ENCODE results near the gene SHTN1.
A peak's percentile ranks its signal among the peaks of the same experiment; 100 is the strongest.

SHTN1 gene, protein sequence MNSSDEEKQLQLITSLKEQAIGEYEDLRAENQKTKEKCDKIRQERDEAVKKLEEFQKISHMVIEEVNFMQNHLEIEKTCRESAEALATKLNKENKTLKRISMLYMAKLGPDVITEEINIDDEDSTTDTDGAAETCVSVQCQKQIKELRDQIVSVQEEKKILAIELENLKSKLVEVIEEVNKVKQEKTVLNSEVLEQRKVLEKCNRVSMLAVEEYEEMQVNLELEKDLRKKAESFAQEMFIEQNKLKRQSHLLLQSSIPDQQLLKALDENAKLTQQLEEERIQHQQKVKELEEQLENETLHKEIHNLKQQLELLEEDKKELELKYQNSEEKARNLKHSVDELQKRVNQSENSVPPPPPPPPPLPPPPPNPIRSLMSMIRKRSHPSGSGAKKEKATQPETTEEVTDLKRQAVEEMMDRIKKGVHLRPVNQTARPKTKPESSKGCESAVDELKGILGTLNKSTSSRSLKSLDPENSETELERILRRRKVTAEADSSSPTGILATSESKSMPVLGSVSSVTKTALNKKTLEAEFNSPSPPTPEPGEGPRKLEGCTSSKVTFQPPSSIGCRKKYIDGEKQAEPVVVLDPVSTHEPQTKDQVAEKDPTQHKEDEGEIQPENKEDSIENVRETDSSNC

GRCh38 chr10:117005026-117005526 is at the start of gene SHTN1:
SHTN1 (minus strand) TSS chr10:117005187; CDS start chr10:117005079, 108 bp downstream.
- Mint-ChIP-seq H3K27ac (no peak within 1 kb of the TSS), H3K4me1 (peaks cover 5% of the 10 kb centered on the region), H3K36me3 (no peaks in the 10 kb centered on the region), H3K4me3 (peak within 1 kb of the TSS; percentile 54), H3K27me3 (peaks cover 33% of the 10 kb centered on the region), H3K9me3 (no peaks in the 10 kb centered on the region)

DNA sequence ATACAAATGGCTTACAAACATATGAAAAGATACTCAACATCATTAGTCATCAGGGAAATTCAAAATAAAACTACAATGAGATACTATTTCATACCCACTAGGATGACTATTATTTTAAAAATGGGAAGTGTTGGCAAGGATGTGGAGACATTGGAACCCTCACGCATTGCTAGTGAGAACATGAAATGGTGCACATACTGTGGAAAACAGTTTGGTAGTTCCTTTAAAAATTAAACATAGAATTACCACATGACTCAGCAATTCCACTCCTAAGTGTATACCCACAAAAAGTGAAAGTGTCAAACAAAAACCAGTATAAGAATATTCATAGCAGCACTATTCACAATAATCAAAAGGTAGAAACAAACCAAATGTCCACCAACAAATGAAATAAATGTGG is 48.5 kb upstream of the SHTN1 start:
- Mint-ChIP-seq H3K27ac (no peak overlapping the region), H3K36me3 (no peaks in the 10 kb centered on the region), H3K9me3 (peaks cover 26% of the 10 kb centered on the region), H3K4me1 (no peaks in the 10 kb centered on the region), H3K27me3 (peaks cover 6% of the 10 kb centered on the region), H3K4me3 (no peak overlapping the region)

GRCh38 chr10:117047947-117048346 is 43.0 kb upstream of the SHTN1 start:
- no peak overlapping the region for H3K27ac Mint-ChIP-seq
- H3K4me1 Mint-ChIP-seq = no peaks in the 10 kb centered on the region
- H3K27me3 Mint-ChIP-seq = no peaks in the 10 kb centered on the region

GRCh38 chr10:117016266-117016665 is 11.3 kb upstream of the SHTN1 start:
- no peak overlapping the region for H3K27ac Mint-ChIP-seq
- H3K4me3 Mint-ChIP-seq = no peak overlapping the region
- no peaks in the 10 kb centered on the region for H3K9me3 Mint-ChIP-seq
- H3K4me1 Mint-ChIP-seq = no peaks in the 10 kb centered on the region
- no peaks in the 10 kb centered on the region for H3K36me3 Mint-ChIP-seq
- H3K27me3 Mint-ChIP-seq = peaks cover 5% of the 10 kb centered on the region

More at GRCh38 chr10:117047947-117048346, 43.0 kb upstream of the SHTN1 start:
- Mint-ChIP-seq H3K9me3 (peaks cover 36% of the 10 kb centered on the region), H3K36me3 (no peaks in the 10 kb centered on the region), H3K4me3 (no peak overlapping the region)

DNA sequence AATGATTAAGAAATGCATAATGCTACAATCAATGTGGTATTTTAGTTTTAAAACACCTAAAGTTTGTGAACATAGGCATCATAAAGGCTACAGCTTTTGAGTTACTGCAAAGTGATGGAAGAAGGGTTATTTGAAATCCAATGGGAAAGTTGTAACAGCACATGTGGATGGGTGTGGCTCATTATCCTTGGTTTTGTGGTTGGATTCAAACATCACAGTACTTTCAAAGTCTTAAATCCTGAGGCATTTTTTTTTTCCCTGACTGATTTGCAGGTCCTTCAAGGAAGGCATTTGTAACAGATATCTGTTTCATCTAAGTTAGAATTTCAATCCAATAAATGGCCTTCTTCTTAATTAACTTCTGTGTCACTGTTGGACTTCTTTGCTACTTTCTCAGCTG is 9.8 kb upstream of the SHTN1 start:
- H3K27me3 Mint-ChIP-seq = peaks cover 3% of the 10 kb centered on the region
- no peaks in the 10 kb centered on the region for H3K9me3 Mint-ChIP-seq

DNA sequence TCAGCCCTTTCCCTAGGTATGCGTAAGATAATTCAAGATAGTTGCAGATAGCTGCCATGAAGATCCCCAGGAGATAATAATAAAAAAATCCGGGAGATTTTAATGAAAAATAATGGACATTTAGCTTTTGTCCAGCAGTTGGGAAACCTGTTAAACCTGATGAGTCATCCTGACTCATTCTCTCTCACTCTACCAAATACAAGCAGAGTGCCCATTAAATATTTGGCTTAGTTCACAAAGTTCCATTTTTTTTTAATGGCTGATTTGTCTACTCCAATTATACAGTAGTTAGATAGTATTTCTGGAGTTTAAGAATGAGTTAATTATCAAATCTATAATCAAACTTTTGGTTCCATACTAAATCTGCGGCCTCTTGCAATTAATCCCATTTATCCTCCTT is 2.1 kb upstream of the SHTN1 start:
- Mint-ChIP-seq H3K9me3 (no peaks in the 10 kb centered on the region), H3K4me1 (peaks cover 5% of the 10 kb centered on the region), H3K27ac (no peak overlapping the region), H3K4me3 (no peak overlapping the region), H3K27me3 (peaks cover 26% of the 10 kb centered on the region), H3K36me3 (no peaks in the 10 kb centered on the region)

More for the DNA sequence above, 9.8 kb upstream of the SHTN1 start:
- Mint-ChIP-seq H3K4me1 (no peaks in the 10 kb centered on the region), H3K36me3 (no peaks in the 10 kb centered on the region), H3K4me3 (no peak overlapping the region), H3K27ac (no peak overlapping the region)

DNA sequence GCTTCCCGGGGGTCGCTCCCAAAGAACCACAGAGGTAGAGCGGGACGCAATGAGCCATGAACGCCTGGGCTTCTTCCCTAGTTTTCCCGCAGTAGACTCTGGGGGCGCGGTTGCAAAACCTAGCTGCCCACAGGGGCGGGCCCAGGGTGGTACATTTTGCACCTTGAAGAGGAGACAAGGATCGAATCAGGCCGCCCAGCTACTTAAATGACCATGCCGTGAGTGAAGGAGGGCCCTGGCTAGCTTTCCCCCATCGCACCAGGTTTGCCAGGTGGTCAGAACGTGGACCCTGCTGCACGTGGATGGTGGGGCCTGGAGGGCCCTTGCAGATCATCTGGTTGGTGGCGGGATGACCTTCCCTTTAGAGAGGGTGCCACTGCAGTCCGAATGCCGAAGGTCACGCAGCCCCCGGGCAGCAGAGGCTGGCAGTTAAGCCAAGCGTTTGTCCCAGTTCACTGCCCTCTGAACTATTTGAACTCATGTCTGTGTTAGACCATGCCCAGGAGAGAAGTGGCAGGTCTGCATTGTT is 604 bp upstream of the SHTN1 start:
- Mint-ChIP-seq H3K9me3 (no peaks in the 10 kb centered on the region), H3K4me3 (peak overlapping the region; percentile 13), H3K4me1 (peaks cover 5% of the 10 kb centered on the region), H3K27me3 (peaks cover 30% of the 10 kb centered on the region), H3K36me3 (no peaks in the 10 kb centered on the region), H3K27ac (no peak overlapping the region)

DNA sequence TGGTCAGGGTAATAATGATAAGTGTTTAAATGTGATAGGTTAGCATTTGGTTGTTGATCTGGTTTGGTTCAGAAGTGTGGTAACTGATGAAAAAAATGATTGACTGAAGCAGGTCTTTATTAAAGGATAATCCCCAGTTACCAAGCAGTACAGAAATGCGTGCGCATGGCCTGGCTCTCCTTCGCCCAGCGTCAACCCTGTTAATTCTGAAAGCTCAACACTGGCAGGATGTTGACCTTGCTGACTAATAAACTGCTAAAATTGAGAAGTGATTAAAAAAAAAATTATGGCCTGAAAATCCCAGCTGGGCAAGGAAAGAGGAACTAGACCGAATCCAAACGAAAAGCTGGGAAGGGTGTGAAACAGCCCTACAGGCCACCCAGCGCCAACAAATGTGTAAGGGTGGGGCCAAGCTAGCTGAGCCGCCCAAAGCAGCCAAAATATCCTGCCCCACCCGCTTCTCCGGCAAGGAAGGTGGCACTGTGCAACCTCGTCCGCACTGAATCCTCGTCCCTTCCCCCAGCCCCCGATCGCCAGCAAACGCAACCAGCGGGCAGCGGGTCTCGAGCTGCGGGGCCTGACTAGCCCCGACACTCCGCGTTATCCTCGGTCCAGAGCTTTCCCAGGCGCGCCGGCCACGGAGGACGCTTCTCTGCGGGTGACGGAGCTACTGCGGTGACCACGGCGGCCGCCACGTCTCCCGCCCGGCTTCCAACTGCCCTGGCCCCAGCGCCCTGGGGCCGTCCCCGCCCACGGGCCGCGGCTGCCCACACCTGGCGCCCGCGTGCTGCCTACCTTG is 561 bp downstream of the SHTN1 start:
- H3K4me1 Mint-ChIP-seq = peaks cover 5% of the 10 kb centered on the region
- H3K36me3 Mint-ChIP-seq = no peaks in the 10 kb centered on the region
- peaks cover 34% of the 10 kb centered on the region for H3K27me3 Mint-ChIP-seq
- peak overlapping the region; percentile 54 for H3K4me3 Mint-ChIP-seq
- no peak overlapping the region for H3K27ac Mint-ChIP-seq
- no peaks in the 10 kb centered on the region for H3K9me3 Mint-ChIP-seq

GRCh38 chr10:117003336-117003735 is 1.7 kb downstream of the SHTN1 start:
- Mint-ChIP-seq H3K27me3 (peaks cover 28% of the 10 kb centered on the region), H3K4me3 (peak overlapping the region; percentile 35), H3K9me3 (no peaks in the 10 kb centered on the region), H3K36me3 (no peaks in the 10 kb centered on the region), H3K4me1 (peaks cover 5% of the 10 kb centered on the region), H3K27ac (no peak overlapping the region)

- H3K36me3 Mint-ChIP-seq = no peaks in the 10 kb centered on the region
Observed at GRCh38 chr10:117002206-117002605, 2.8 kb downstream of the SHTN1 start.

DNA sequence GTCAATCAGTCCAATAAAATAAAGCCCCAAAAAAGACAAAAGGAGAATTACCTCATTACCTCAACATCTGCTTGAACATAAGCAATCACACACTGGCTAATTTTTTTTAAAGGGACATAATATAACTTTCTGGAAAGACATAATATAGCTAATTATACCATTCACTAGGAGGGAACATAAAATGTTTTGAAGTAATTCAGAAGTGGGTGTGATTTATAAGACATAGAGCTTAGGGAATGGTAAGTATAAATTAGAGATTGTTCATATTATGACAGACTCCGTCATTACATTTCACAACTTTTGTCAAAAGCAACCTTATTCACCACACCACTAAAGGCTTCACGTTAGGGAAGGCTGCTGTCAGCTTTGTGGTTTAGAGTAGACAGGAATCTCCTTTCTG is 3.8 kb downstream of the SHTN1 start:
- Mint-ChIP-seq H3K27me3 (peaks cover 29% of the 10 kb centered on the region), H3K4me1 (peaks cover 5% of the 10 kb centered on the region), H3K36me3 (no peaks in the 10 kb centered on the region), H3K4me3 (no peak overlapping the region), H3K9me3 (no peaks in the 10 kb centered on the region), H3K27ac (peak overlapping the region; percentile 30)

More at GRCh38 chr10:117002206-117002605, 2.8 kb downstream of the SHTN1 start:
- Mint-ChIP-seq H3K4me1 (peaks cover 5% of the 10 kb centered on the region), H3K4me3 (no peak overlapping the region), H3K27me3 (peaks cover 29% of the 10 kb centered on the region), H3K27ac (no peak overlapping the region), H3K9me3 (no peaks in the 10 kb centered on the region)

DNA sequence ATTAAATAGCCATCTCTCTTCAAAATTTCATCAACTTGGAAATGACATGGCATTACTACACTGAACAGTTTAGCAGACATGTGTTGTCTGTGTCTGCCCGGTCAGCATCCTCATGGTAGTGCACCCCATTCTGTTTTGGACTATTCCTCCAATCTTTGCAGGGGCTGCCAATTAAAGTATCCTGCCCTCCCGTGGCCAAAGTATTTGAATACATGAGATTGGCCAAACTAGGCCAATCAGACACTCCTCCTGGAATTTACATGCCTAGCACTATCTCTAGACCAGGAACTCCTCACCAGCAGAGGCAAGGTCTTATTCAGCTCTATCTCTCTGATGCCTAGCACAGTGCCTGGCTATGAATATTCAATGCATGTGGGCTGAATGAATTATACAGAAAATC is 4.4 kb downstream of the SHTN1 start:
- H3K36me3 Mint-ChIP-seq = no peaks in the 10 kb centered on the region
- H3K4me1 Mint-ChIP-seq = peaks cover 5% of the 10 kb centered on the region
- no peaks in the 10 kb centered on the region for H3K9me3 Mint-ChIP-seq
- no peak overlapping the region for H3K4me3 Mint-ChIP-seq
- no peak overlapping the region for H3K27ac Mint-ChIP-seq
- H3K27me3 Mint-ChIP-seq = peaks cover 27% of the 10 kb centered on the region

GRCh38 chr10:116998172-116998571 is 6.8 kb downstream of the SHTN1 start:
- H3K36me3 Mint-ChIP-seq = no peaks in the 10 kb centered on the region
- H3K4me1 Mint-ChIP-seq = no peaks in the 10 kb centered on the region
- no peaks in the 10 kb centered on the region for H3K9me3 Mint-ChIP-seq
- H3K27ac Mint-ChIP-seq = no peak overlapping the region
- no peak overlapping the region for H3K4me3 Mint-ChIP-seq
- peaks cover 20% of the 10 kb centered on the region for H3K27me3 Mint-ChIP-seq

DNA sequence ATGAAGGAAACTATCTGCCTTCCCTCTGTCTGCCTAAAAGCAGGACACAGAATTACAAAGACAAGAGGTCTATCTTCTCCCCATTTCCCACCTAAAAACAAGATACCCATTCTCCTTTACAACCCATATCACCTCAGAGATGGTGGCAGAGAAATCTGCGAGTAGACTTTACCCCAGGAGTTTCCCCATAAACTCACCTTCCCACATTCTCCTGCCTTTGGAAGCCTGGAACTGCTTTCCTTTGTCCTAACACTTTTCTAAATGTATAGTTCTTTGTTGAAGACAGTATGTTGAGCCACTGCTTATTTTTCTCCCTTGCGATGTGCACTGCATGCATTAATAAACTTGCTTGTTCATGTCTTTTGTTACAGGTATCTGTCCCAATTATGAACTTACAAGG is 8.0 kb downstream of the SHTN1 start:
- Mint-ChIP-seq H3K27ac (no peak overlapping the region), H3K27me3 (peaks cover 16% of the 10 kb centered on the region), H3K4me1 (no peaks in the 10 kb centered on the region), H3K4me3 (no peak overlapping the region), H3K36me3 (no peaks in the 10 kb centered on the region), H3K9me3 (no peaks in the 10 kb centered on the region)

GRCh38 chr10:116995648-116996047 is 9.3 kb downstream of the SHTN1 start:
- Mint-ChIP-seq H3K4me1 (no peaks in the 10 kb centered on the region), H3K4me3 (no peak overlapping the region), H3K27me3 (peaks cover 12% of the 10 kb centered on the region), H3K9me3 (no peaks in the 10 kb centered on the region), H3K36me3 (no peaks in the 10 kb centered on the region), H3K27ac (no peak overlapping the region)
